PC-9 (cell line): Measurements from ENCODE around the gene NPM3.

Experiments
- EZH2 ChIP-seq: fragments of 200-600 bp; sonication (generic); IDR thresholded peaks from 2 replicates; pipeline ENCODE4 v1.8.0; 2017; ENCODE audit warnings: antibody characterized with exemption, low read depth
- TF ChIP-seq, protein P1 (sequence below): fragments of 200-600 bp; sonication (generic); conservative IDR thresholded peaks from 2 replicates; pipeline ENCODE4 v1.6.1; 2017; ENCODE audit warnings: mixed run types, antibody characterized with exemption, mild to moderate bottlenecking, moderate library complexity

DNA sequence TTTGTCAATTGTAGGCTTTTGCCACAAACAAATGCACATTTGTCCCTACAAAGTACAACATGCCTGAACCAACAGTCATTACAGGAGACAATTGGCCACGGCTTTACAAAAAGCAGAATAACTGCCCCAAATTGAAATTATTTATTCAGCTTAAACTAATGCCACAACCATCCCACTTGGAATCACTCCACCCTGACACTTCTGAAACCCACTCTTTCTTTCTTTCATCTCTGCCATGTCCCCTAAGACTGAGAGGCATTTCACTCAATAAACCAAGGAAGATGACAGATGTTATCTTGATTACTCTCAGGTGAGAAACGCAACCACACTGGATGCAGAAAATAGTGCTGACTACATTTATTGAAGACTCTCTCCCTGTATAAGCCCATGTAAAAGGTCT is 2.6 kb upstream of the NPM3 start:
- TF ChIP-seq, protein P1, sequence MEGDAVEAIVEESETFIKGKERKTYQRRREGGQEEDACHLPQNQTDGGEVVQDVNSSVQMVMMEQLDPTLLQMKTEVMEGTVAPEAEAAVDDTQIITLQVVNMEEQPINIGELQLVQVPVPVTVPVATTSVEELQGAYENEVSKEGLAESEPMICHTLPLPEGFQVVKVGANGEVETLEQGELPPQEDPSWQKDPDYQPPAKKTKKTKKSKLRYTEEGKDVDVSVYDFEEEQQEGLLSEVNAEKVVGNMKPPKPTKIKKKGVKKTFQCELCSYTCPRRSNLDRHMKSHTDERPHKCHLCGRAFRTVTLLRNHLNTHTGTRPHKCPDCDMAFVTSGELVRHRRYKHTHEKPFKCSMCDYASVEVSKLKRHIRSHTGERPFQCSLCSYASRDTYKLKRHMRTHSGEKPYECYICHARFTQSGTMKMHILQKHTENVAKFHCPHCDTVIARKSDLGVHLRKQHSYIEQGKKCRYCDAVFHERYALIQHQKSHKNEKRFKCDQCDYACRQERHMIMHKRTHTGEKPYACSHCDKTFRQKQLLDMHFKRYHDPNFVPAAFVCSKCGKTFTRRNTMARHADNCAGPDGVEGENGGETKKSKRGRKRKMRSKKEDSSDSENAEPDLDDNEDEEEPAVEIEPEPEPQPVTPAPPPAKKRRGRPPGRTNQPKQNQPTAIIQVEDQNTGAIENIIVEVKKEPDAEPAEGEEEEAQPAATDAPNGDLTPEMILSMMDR: no peak
- no peak for TF ChIP-seq EZH2
